HEK293T (cell line): ENCODE data around the gene MTO1.

Source experiments
- CTCF ChIA-PET: fragments of 350-600 bp; formaldehyde crosslinking; extraction: SDS; loops from one replicate; lab custom pipeline; 2021; ENCODE audit warnings: antibody characterized with exemption, inconsistent platforms; lab: Yijun Ruan, JAX
- POLR2A ChIA-PET: fragments of 350-600 bp; formaldehyde crosslinking; extraction: SDS; loops from one replicate; lab custom pipeline; 2020; ENCODE audit warnings: antibody characterized with exemption, inconsistent platforms; lab: Yijun Ruan, JAX
- DNase-seq: peaks from one replicate; pipeline ENCODE4 v3.0.0; 2012; ENCODE audit warnings: mixed read lengths; ENCODE audit errors: extremely low spot score
- ARNT ChIP-seq: fragments of 450-650 bp; IDR thresholded peaks from 2 replicates; pipeline ENCODE4 v1.6.1; 2017; ENCODE audit warnings: mild to moderate bottlenecking
- BHLHE40 ChIP-seq: fragments of 450-650 bp; IDR thresholded peaks from 2 replicates; pipeline ENCODE4 v1.6.1; 2016; ENCODE audit warnings: mild to moderate bottlenecking, moderate library complexity, borderline replicate concordance
- CTBP1 ChIP-seq: fragments of 450-650 bp; IDR thresholded peaks from 2 replicates; pipeline ENCODE4 v1.6.1; 2016; ENCODE audit warnings: borderline replicate concordance
- ELF4 ChIP-seq: fragments of 450-650 bp; IDR thresholded peaks from 2 replicates; pipeline ENCODE4 v1.6.1; 2017; ENCODE audit warnings: antibody characterized with exemption
- FOXA1 ChIP-seq: fragments of 450-650 bp; IDR thresholded peaks from 2 replicates; pipeline ENCODE4 v1.6.1; 2016; ENCODE audit warnings: mild to moderate bottlenecking
- FOXK2 ChIP-seq: fragments of 450-650 bp; IDR thresholded peaks from 2 replicates; pipeline ENCODE4 v1.6.1; 2016; ENCODE audit warnings: mild to moderate bottlenecking
- FOXM1 ChIP-seq: fragments of 450-650 bp; IDR thresholded peaks from 2 replicates; pipeline ENCODE4 v1.6.1; 2017; ENCODE audit warnings: mild to moderate bottlenecking, borderline replicate concordance
- HDGF ChIP-seq: fragments of 450-650 bp; IDR thresholded peaks from 2 replicates; pipeline ENCODE4 v1.6.1; 2017; ENCODE audit warnings: antibody characterized with exemption, borderline replicate concordance
- L3MBTL2 ChIP-seq: fragments of 450-650 bp; conservative IDR thresholded peaks from 2 replicates; pipeline ENCODE4 v1.6.1; 2016; ENCODE audit warnings: mild to moderate bottlenecking
- LEF1 ChIP-seq: fragments of 450-650 bp; IDR thresholded peaks from 2 replicates; pipeline ENCODE4 v1.6.1; 2017; ENCODE audit warnings: mild to moderate bottlenecking, borderline replicate concordance
- NFRKB ChIP-seq: fragments of 450-650 bp; IDR thresholded peaks from 2 replicates; pipeline ENCODE4 v1.6.1; 2016; ENCODE audit warnings: mild to moderate bottlenecking, moderate library complexity
- PKNOX1 ChIP-seq: fragments of 450-650 bp; IDR thresholded peaks from 2 replicates; pipeline ENCODE4 v1.6.1; 2016
- SP1 ChIP-seq: fragments of 450-650 bp; IDR thresholded peaks from 2 replicates; pipeline ENCODE4 v1.6.1; 2017
- SUZ12 ChIP-seq: fragments of 450-650 bp; IDR thresholded peaks from 2 replicates; pipeline ENCODE4 v1.6.1; 2016; ENCODE audit warnings: mild to moderate bottlenecking
- TARDBP ChIP-seq: fragments of 450-650 bp; IDR thresholded peaks from 2 replicates; pipeline ENCODE4 v1.6.1; 2016
- ZNF384 ChIP-seq: fragments of 450-650 bp; IDR thresholded peaks from 2 replicates; pipeline ENCODE4 v1.6.1; 2016

MTO1 gene

GRCh38 chr6:73471686-73472290, 10.3 kb downstream of the MTO1 start:
- TF ChIP-seq BHLHE40 (no peak), TARDBP (no peak), FOXK2 (no peak), ARNT (no peak), CTBP1 (no peak), FOXM1 (no peak), NFRKB (no peak), HDGF (no peak), SP1 (no peak), FOXA1 (no peak), PKNOX1 (no peak), ZNF384 (no peak), LEF1 (no peak), L3MBTL2 (no peak), SUZ12 (no peak), ELF4 (no peak)
- DNase-seq: no peak
- CTCF ChIA-PET: no interaction called here
- POLR2A ChIA-PET: interaction anchor here (1.3 kb wide), 1 partner anchor 10 kb away, joined by 14 read pairs; the partner anchor contains the start of gene MTO1

- ChIA-PET POLR2A (interaction anchor here (1.4 kb wide), 1 partner anchor 15 kb away, joined by 5 read pairs; the partner anchor contains the start of gene MTO1), CTCF (no interaction called here)
- TF ChIP-seq HDGF: no peak
- TF ChIP-seq TARDBP: no peak
- no peak for TF ChIP-seq FOXK2
- no peak for TF ChIP-seq SUZ12
- TF ChIP-seq FOXM1: no peak
- TF ChIP-seq ZNF384: no peak
- no peak for TF ChIP-seq CTBP1
- no peak for TF ChIP-seq BHLHE40
- DNase-seq: no peak
Measured at GRCh38 chr6:73476723-73477122, 15.2 kb downstream of the MTO1 start.

- POLR2A ChIA-PET: interaction anchor here (1.0 kb wide), 1 partner anchor 29 kb away, joined by 3 read pairs; no protein-coding TSS in a partner anchor
- CTCF ChIA-PET: no interaction called here
- TF ChIP-seq LEF1: no peak
- TF ChIP-seq FOXA1: no peak
- no peak for TF ChIP-seq L3MBTL2
- no peak for TF ChIP-seq NFRKB
- TF ChIP-seq FOXK2: no peak
- no peak for TF ChIP-seq FOXM1
- no peak for TF ChIP-seq ARNT
- TF ChIP-seq BHLHE40: no peak
- no peak for TF ChIP-seq TARDBP
- TF ChIP-seq ZNF384: no peak
- no peak for TF ChIP-seq CTBP1
- TF ChIP-seq SUZ12: no peak
- no peak for DNase-seq
Measured at GRCh38 chr6:73477407-73477806, 15.9 kb downstream of the MTO1 start.

GRCh38 chr6:73481969-73482368, 20.4 kb downstream of the MTO1 start:
- ChIA-PET CTCF (no interaction called here), POLR2A (interaction anchor here (1.0 kb wide), 1 partner anchor 20 kb away, joined by 3 read pairs; the partner anchor contains the start of gene MTO1)
- no peak for TF ChIP-seq ZNF384
- TF ChIP-seq ELF4: no peak
- TF ChIP-seq HDGF: no peak
- TF ChIP-seq PKNOX1: no peak
- no peak for TF ChIP-seq SP1
- DNase-seq: no peak

- TF ChIP-seq ZNF384: no peak
- no peak for TF ChIP-seq FOXK2
- CTCF ChIA-PET: no interaction called here
- no peak for DNase-seq
- POLR2A ChIA-PET: interaction anchor here (2.1 kb wide), 1 partner anchor 23 kb away, joined by 14 read pairs; the partner anchor contains the start of gene MTO1
Measured at GRCh38 chr6:73484438-73484837, 22.9 kb downstream of the MTO1 start.

GRCh38 chr6:73487473-73487872, 25.9 kb downstream of the MTO1 start:
- no peak for DNase-seq
- ChIA-PET POLR2A (interaction anchor here (1.2 kb wide), 1 partner anchor 26 kb away, joined by 4 read pairs; the partner anchor contains the start of gene MTO1), CTCF (interaction anchor here (0.6 kb wide), 1 partner anchor 22 kb away, joined by 4 read pairs; no protein-coding TSS in a partner anchor)
- no peak for TF ChIP-seq FOXA1
- TF ChIP-seq NFRKB: no peak
- TF ChIP-seq CTBP1: no peak
- no peak for TF ChIP-seq FOXK2

- ChIA-PET CTCF (no interaction called here), POLR2A (no interaction called here)
- no peak for DNase-seq
- TF ChIP-seq FOXM1: no peak
- TF ChIP-seq HDGF: no peak
- TF ChIP-seq NFRKB: no peak
- no peak for TF ChIP-seq FOXA1
- no peak for TF ChIP-seq BHLHE40
- TF ChIP-seq SUZ12: no peak
- no peak for TF ChIP-seq CTBP1
- TF ChIP-seq SP1: no peak
- TF ChIP-seq LEF1: no peak
- no peak for TF ChIP-seq FOXK2
- TF ChIP-seq TARDBP: no peak
- TF ChIP-seq L3MBTL2: no peak
- no peak for TF ChIP-seq ARNT
- no peak for TF ChIP-seq ZNF384
Measured at GRCh38 chr6:73491377-73491776, 29.8 kb downstream of the MTO1 start.
